ENCODE data around the gene CUX1.
A peak's percentile ranks its signal among the peaks of the same experiment; 100 is the strongest.

Gene CUX1

DNA sequence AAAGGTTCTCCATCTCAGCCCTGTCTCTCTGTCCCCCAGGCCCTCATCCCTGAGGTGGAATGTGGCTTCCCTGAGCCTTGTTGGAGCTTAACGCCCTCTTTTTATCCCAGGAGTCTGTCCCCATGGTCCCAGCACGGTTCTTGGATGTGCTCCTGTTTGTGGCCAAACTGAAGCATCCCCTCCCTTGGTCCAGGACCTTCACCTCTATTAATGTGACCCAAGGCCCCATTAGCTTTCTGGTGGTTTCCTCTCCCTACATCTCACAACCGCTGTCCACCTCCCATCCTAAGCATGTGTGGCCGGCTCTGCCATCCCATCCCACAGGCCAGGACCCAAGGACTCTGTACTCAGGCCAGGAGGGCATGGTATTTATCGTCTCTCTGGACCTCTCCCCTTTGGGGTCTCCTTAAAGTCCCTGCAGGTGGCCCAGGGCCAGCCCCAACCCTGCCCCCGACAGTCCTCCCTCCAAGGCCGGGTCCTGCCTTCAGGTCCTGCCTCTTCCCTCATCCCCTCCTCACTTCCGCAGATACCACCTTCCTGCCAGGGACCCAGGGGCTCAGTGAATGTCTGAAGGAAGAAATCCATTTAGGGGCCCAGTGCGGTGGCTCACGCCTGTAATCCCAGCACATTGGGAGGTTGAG is 453.9 kb downstream of the CUX1 start:
- no peak for DNase-seq (ENCODE audit: low read depth in 2 of 2)

DNA sequence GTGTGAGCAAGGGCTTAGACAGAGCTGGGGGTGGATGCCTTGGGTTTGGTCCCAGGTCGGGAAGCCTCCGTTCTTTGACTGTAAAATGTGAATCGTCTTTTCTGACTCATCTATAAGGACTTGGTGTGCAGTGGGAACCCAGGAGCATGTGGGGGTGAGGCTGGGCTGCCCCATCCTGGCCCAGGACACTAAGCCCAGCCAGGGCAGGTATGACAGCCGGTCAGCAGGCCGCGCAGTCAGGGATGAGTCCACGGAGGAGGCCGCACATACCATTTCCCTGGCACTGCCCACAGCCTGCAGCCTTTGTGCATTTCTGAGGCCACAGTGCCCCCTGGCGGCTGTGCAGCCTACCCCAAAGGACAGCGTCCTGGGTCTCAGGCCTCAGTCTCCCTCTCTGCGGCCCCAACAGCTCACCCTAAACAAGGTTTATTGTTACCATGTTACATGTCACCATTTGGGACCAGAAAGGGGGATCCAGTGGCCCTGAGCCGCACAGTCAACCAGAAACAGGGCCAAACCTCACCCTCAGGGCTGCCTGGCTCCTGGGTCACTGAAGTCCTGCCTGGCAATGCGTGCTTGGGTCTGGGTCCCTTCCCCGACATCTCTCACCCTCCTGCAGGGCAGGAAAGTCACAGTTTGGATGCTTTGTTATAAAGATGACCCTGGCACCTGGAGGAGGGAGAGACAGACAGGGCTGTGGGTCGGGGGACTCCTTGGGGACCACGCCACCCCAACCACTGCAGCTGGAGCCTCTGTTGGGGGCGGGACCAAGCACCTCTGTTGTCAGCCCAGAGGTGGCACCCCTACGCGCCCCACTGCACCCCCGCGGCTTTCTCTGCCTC is 454.9 kb downstream of the CUX1 start:
- peak; percentile 31 to 42 for DNase-seq (ENCODE audit: low read depth in 2 of 2)

DNA sequence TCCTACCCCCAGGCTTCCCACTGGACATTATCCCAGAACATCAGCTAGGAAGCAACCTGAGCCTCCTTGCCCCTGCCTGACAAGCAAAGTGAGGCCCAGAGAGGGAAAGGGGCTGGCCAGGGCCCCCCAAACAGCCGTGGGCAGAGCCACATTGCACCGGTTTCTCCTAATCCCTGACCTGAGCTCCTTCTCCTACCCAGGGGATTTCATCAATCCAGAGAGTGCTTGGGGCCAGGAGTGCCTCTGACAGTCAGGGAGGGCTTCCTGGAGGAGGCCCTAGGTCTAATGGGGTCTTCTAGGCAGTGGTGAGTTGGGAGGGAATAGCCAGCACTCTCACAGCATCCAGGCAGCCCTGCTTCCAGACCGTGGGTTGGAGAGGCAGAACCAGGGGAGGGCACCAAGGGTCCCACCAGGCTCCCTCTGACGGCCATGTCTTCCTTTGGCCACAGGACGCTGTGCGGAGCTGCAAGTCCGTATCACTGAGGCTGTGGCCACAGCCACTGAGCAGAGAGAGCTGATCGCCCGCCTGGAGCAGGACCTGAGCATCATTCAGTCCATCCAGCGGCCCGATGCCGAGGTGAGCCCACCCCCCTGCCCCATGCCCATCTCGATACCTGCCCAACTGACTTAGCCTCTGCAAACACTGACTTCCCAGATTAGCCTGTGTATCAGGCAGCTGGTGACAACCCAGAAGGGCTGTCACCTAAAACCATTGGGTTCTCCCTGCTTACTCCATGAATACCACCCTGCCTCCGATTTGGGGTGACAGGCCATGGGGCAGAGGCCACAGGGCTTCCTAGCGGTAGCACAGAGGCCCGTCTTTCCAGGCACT is 455.7 kb downstream of the CUX1 start:
- no peak for DNase-seq (ENCODE audit: low read depth in 2 of 2)

GRCh38 chr7:102273749-102274712 is 456.6 kb downstream of the CUX1 start:
- DNase-seq (ENCODE audit: low read depth in 2 of 2) = no peak

GRCh38 chr7:102275123-102275703 is 457.8 kb downstream of the CUX1 start:
- no peak for DNase-seq (ENCODE audit: low read depth in 2 of 2)

- no peak for DNase-seq (ENCODE audit: low read depth in 2 of 2)
Observed at GRCh38 chr7:102277901-102278300, 460.5 kb downstream of the CUX1 start.

DNA sequence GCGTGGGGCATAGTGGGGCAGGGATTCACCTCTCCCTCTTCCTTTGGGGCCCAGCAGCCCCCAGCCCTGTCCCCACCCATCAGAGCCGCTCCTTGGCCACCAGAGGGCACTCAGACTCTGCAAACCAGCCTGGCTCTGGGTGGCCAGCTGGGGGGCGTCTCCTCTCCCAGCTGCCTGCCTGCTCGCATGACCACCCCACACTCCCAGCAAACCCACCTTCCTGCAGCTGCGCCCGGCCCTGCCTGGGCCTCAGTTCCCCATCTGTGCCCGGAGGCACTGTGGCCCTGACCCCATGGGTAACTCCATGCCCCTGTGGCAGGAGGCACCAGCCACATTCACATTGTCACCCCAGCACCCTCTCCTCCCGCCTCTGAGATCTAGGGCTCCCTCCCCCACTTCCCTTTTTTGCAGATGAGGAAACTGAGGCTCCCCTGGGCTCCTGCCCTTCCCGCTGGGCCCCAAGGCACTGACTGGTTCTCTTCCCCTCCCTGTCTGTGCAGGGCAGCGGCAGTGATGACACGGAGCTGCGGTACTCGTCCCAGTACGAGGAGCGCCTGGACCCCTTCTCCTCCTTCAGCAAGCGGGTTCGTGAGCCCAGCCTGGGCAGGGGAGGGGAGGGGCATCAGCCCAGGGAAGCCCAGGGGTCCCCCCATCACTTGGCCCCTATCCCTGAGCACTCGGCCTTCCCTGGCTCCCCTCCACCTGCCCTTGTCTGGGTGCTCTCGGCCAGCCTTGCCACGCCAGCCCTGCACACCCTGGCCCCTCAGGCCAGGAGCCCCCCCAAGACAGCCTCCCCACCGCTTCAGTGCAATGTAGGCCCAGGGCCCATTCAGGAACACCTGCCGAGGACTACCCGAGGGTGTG is 462.3 kb downstream of the CUX1 start:
- DNase-seq (ENCODE audit: low read depth in 2 of 2) = peak; percentile 24 to 40

DNA sequence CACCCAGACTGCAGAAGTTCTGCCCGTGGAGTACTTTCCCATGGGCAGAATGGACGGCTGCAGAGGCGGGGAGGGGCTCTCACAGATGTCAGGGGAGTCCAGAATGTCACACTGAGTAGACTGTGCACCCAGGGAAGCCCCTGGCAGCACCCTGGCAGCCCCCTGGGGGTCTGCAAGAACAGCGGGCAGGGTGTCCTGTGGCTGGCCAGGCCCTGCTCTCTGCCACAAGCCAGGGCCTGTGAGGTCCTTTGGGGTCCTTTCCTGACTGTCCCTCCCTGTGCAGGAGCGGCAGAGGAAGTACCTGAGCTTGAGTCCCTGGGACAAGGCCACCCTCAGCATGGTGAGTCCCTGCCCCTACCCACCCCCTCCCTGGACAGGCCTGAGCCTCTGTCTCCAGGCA is 463.1 kb downstream of the CUX1 start:
- DNase-seq (ENCODE audit: low read depth in 2 of 2) = no peak

GRCh38 chr7:102281785-102282184 is 464.4 kb downstream of the CUX1 start:
- no peak for DNase-seq (ENCODE audit: low read depth in 2 of 2)

DNA sequence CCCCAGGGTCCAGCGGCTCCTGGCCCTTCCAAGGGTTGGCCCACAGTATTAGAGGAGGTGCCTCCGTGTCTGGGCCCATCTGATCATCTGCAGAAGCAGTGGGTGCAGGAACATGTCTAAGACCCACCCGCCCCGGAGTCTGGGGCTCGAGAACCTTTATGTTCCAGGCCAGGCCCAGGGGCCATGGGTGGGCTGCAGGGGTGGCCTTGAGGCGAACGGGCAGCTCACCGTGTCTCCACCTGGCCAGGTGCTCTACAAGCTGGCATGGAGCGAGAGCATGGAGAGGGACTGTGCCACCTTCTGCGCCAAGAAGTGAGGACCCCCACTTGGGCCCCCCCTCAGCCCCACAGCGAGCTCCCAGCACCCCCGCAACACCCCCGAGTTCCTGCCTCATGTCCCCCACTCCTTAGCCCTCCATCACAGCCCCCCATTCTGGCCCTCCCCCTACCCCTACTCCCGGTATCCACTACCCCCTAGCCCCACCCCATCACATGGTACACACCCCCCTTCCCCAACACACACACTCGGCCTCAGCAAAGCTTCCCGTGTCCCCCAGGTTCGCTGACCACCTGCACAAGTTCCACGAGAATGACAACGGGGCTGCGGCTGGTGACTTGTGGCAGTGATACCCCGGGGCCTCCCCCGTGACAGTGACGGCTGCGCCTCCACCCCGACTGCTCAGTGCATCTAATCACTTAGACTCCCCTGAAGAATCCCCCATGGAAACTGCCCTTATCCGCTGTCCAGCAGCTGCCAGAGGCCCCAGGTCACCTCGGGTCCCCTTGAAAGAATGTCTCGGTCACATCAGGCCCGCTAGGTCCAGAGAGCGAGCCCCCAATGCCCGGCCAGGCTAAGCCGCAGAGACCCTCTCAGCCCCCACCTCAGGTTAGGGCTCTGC is 465.3 kb downstream of the CUX1 start:
- no peak for DNase-seq (ENCODE audit: low read depth in 2 of 2)

DNA sequence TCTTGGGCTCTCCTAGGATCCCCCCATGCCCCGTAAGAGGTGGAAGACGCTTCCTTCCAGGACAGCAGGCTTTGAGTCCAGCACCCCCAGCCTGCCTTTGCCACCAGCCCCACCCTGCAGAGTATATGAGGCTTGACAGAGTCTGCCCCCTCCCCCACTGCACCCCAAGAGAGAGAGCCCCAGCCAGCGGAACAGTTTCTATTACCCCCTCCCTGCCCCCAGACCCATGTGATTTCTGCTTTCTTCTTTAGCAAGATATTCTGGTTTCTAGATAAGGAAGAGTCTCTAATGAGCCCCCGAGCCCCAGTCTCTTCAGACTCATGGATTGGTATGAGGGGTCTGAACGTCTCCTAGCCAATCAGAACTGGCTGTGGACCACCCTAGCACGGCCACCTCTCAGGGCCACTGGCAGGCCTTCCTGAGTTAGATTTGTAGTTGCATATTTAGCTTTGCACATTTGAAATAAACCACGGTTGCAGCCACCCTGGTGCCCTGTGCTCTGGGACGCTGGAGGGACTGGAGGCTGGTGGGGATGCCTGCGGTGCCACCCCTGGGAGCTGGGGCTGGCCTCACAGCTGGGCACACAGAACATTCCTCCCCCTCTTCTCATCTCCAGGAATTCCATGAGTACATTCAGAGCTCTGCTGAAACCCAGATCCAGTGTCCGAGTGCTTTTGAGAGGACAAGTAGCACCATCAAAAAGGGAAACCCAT is 466.2 kb downstream of the CUX1 start:
- DNase-seq (ENCODE audit: low read depth in 2 of 2) = no peak

- no peak for DNase-seq (ENCODE audit: low read depth in 2 of 2)
Observed at GRCh38 chr7:102284399-102284798, 467.0 kb downstream of the CUX1 start.

- DNase-seq (ENCODE audit: low read depth in 2 of 2) = no peak
Observed at GRCh38 chr7:102284891-102285539, 467.6 kb downstream of the CUX1 start.

- no peak for DNase-seq (ENCODE audit: low read depth in 2 of 2)
Observed at GRCh38 chr7:102285540-102286236, 468.3 kb downstream of the CUX1 start.

DNA sequence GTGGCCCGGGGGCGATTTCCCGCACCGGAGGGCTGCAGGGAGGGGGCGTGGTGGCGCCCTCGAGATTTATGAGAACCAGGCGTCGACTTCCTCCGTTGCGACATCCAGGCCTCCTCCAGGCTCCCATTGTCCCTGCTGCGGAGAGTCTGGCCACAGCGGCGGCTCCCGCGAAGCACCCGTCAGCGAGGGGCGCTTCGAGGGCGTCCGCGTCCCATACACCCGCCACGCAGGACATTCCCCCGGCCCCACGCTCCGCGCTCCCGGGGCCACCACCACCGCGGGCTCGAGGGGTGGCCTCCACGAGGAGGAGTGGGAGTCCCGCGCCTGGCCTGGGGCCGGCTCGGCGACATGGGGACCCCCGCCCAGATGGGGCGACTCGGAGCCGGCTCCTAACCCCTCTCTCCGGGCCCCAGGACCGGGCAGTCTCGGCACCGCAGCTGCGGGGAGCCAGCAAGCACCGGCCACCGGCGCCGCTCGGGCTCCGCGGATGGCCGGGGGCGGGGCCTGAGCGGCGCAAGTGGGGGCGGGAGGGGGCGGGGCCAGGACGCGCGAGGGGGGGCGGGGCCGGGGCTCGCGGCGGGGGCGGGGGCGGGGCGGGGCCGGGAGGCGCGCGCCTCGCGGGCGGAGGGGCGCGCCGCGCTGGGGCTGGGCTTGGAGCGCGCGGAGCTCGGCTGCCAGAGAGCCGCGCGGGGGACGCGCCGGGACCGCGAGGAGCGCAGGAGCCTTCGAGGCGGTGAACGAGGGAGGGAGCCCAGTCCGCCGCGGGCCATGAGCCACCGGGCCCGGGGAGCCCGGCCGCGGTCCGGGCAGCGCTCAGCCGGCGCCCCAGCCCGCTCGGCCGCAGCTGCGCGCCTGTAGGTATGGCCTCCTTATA is 469.0 kb downstream of the CUX1 start, which contains the start of gene SH2B2:
Gene SH2B2 (plus strand): TSS at position 632 of the 874 bp plus-strand sequence. CDS start 13,683 bp downstream, outside the sequence.
- peak; percentile 32 to 39 for DNase-seq (ENCODE audit: low read depth in 2 of 2)

Data from fibroblast of skin of left quadriceps (primary cell).